GM13977 (cell line): Measurements from ENCODE around the gene SNTG2.
"Not testable (repeated sequence)": the region's sequence is repeated elsewhere in the genome, so short reads cannot be mapped to it uniquely, and the experiment has no call there.

Source experiments
- DNase-seq: peaks from one replicate; pipeline ENCODE4 v3.0.0; 2012; ENCODE audit warnings: low spot score
- in situ Hi-C: fragments of 300-500 bp; cut with MboI; formaldehyde crosslinking; loops from one replicate; pipeline ENCODE4 v1.12.0; 2022; ENCODE audit warnings: low sequenced_read_pairs, low pct_unique_long_range_greater_than_20kb, mixed read lengths, inconsistent platforms; ENCODE audit not compliant: unreplicated experiment
- TF ChIP-seq, protein P1 (sequence below): IDR thresholded peaks from 2 replicates; pipeline ENCODE4 v1.5.1; 2012; ENCODE audit warnings: mild to moderate bottlenecking, control low read depth; ENCODE audit not compliant: insufficient read depth; ENCODE audit errors: extremely low read depth, missing control alignments

The SNTG2 gene

DNA sequence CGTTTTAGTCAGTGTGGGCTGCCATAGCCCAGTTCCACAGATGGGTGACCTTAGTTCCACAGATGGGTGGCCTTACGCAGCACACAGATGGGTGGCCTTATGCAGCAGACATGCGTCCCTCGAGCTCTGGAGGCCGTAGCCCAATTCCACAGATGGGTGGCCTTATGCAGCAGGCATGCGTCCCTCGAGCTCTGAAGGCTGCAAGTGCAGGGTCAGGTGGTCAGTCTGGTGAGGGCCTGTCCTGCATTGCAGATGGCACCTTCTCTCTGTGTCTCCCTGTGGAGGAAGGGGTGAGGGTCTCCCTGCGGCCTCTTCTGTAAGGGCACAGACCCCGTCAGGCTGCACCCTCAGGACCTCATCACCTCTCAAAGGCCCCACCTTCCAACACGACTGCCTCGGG, 273.1 kb downstream of the SNTG2 start:
- TF ChIP-seq, protein P1, sequence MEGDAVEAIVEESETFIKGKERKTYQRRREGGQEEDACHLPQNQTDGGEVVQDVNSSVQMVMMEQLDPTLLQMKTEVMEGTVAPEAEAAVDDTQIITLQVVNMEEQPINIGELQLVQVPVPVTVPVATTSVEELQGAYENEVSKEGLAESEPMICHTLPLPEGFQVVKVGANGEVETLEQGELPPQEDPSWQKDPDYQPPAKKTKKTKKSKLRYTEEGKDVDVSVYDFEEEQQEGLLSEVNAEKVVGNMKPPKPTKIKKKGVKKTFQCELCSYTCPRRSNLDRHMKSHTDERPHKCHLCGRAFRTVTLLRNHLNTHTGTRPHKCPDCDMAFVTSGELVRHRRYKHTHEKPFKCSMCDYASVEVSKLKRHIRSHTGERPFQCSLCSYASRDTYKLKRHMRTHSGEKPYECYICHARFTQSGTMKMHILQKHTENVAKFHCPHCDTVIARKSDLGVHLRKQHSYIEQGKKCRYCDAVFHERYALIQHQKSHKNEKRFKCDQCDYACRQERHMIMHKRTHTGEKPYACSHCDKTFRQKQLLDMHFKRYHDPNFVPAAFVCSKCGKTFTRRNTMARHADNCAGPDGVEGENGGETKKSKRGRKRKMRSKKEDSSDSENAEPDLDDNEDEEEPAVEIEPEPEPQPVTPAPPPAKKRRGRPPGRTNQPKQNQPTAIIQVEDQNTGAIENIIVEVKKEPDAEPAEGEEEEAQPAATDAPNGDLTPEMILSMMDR = no peak
- in situ Hi-C loops = no loop called here
- no peak for DNase-seq

DNA sequence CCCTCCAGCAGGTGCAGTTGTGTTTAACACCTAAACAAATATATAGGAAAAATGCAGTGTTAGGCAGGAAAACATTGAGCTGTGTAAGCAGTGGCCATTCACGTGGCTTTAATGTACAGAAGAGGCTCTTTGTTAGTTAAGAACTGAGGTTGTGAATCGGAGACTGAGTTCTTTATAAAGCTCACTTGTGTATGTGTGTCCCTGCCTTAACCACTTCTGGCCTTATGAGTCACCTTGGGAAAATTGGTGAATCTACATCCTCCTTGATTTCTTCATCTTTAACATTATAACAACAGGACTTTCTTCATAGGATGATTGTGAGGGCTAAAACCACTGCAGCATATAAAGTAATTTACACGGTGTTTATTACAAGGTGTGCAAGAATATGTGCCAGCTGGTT, 274.3 kb downstream of the SNTG2 start:
- in situ Hi-C loops = no loop called here
- TF ChIP-seq, protein P1 = no peak
- no peak for DNase-seq

DNA sequence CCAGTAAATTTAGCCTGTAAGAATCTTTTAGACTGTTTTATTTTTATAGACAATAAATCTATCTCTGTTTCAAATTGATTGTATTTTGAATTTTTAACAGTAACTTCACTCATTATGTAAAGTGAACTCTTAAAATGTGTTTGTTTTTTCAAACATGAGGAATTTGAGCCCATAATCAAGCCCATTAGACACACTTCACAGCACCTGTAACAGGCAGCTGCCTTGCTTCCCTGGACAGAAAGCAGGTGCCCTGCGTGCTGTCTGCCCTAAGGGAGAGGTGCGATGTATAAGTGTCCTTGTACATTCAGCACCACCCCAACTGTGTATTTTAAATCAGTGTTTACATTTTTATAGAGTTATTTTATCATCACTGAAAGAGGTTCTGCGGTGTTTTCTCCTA, 276.1 kb downstream of the SNTG2 start:
- TF ChIP-seq, protein P1 = no peak
- in situ Hi-C loops = no loop called here
- DNase-seq = no peak

DNA sequence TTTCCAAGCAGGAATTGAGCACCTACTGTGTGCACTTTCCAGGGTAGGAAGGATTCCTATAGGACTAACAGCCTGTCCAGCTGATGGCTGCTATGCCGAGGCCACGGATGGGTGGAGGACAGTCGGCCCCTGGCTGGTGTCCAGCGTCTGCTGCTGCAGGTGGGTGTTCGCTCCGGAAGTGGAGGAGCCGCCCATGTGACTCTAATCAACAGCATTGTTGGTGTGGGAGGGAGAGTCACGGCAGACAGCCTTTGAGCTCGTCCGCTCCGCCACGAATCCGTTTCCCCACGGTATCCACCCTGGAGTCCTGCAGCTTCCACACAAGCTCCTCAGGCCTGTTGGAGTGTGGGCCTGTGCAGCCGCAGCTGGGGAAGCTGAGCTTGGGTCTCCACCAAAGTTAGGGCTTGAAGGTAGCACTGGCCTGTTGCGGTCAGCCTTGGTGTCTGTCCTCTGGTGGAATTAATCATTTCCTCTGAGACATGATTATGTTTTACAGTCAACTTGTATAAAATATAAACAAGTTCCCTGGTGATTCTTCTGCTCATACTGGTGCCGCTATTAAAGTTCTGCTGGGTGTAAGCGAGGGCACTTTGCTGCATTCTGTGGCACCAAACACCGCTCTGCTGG, 276.7 kb downstream of the SNTG2 start:
- DNase-seq = no peak
- TF ChIP-seq, protein P1 = no peak
- in situ Hi-C loops = no loop called here

DNA sequence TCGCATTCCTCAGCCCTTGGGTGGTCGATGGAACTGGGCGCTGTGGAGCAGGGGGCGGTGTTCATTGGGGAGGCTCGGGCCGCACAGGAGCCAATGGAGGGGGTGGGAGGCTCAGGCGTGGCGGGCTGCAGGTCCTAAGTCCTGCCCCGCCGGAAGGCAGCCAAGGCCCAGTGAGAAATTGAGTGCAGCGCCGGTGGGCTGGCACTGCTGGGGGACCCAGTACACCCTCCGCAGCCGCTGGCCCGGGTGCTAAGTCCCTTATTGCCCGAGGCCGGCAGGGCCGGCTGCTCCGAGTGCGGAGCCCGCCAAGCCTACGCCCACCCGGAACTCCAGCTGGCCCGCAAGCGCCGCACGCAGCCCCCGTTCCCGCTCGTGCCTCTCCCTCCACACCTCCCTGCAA, 278.9 kb downstream of the SNTG2 start:
- in situ Hi-C loops, DNase-seq: not testable (repeated sequence)

DNA sequence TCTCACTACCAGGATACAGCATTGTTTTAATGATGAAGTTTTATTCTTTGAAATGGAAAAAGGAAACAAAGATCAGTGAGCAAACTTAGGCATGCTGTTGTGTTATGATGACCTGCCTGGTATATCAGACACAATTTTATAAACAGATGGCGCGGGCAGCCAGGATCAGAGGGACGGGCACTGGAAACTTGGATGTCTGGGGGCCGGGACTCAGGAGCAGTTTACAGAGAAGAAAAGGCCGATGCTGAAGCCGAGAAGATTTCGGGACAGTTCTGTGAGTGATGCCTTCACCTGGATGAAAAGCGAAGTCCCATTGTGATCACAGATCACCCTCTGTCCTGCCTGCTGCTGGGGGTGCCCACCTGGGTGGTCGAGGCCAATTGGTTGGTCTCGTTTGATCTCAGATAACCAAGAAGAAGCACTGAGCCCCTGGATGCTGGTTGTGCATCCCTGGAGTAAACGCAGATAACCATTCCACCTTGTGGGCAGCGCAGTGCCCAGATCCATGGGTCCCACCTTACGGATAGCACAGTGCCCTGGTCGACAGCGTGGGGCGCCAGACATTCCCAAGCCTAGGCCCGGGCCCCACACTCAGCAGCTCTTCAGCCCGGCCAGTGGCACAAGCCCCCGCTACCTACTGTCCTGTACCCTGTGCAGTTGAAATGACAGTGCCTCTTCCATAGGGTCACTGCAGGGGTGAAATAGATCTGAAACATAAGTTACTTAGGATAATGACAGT, 279.7 kb downstream of the SNTG2 start:
- DNase-seq = no peak
- TF ChIP-seq, protein P1 = no peak
- in situ Hi-C loops = no loop called here

DNA sequence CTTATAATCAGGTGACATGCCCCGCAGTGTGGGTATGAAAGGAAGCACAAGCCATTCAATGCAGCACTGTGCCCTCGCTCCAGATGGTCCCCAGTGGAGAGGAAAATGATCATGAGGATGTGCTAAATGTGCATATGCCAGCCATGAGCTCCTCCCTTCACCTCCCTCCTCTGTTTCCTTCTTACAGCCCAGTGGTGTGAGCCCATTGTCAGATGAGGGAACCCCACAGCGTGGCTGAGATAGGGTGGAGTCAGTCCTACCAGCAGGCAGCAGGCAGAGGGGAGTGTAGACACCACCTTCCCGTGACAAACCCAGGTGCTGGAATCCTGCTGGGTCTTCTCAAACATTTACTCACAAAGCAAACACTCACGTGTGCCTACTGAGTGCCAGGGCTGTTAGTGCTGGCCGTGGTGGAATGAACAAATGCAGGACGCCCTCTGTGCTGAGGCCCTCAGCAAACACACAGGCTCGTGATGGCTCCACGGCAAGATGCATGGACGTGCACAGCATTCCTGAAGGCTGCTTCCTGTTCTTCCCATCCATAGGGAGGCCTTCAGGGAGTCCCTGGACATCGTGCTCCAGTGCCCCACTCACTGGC, 280.9 kb downstream of the SNTG2 start:
- no peak for DNase-seq
- TF ChIP-seq, protein P1 = no peak
- in situ Hi-C loops = no loop called here
